GM19395 (cell line): ENCODE results near the gene TRUB1.
A peak's percentile ranks its signal among the peaks of the same experiment; 100 is the strongest.

Experiments used
- ATAC-seq: cut with Tn5 transposase; IDR thresholded peaks from one replicate; pipeline ENCODE4 v1.9.1; 2021; ENCODE audit warnings: mild to moderate bottlenecking, moderate library complexity; ENCODE audit not compliant: unreplicated experiment

Gene TRUB1

DNA sequence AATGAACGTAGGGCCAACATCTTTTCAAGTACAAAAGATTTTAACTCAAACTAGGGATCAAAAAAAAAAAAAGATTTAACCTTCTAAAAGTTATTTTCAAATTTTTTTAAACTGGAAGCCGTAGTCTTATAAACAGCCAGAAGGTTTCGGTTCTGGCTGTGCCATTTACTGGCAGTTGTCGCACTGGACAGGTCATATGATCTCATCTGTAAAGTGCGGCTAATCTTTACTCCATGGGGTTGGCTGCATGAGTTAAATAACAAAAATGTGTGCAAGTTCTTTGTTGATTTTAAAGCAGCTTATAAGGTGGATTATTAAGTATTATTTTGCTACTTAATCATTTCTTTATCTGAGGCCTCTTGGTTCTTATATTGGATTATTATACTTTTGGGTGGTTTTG is 36.6 kb downstream of the TRUB1 start:
- no peak for ATAC-seq

DNA sequence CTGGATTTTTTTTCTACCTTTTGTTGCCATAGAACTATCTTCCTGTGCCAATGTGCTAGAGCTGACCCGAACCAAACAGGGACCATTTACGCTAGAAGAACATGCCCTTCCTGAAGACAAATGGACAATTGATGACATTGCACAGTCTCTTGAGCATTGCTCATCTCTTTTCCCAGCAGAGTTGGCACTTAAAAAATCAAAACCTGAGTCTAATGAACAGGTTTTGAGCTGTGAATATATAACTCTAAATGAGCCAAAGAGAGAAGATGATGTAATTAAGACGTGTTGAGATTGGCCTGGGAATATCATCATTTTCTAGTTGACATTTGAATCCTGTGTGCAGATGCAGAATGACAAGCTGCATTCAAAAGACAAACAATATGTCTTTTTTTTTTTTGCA is 37.1 kb downstream of the TRUB1 start:
- ATAC-seq, result no peak

- ATAC-seq, result no peak
Measured at GRCh38 chr10:114982989-114983388, 45.0 kb downstream of the TRUB1 start.

DNA sequence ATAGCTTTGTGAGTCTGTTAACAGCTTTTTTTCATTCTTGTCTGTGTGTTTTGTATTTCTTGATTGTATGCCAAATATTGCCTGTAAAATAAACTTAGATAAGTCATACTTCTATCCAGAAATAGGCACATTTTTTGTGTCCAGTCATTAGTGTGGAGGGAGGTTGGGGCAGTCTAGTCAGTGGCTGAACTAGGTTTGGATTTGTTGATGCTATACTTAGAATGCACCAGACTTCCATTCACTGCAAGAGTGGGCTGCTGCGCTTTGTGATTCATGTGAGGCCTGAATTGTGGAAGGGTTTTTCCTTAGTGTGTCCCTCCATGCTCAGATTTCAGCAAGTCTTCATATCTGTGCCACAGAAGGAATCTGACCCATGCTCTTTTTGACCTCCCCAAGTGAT is 50.0 kb downstream of the TRUB1 start:
- ATAC-seq, result no peak

DNA sequence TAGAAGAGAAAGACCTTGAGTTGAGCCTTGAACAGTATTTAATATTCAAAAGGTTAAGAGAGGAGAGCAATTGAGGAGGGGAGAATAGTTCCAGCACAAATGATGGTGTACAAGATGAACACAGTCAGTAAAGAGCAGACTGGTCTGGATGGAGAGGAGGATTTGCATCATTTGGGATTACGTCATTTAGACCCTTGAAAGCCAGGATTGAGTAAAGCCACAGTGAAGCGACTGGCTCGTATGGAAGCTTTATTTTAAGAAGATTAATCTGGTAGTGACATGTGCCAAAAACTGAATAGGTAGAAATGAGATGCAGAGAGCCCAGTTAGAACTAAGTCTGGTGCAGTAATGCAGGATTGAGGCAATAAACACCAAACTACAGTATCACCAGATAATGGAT is 52.6 kb downstream of the TRUB1 start:
- no peak for ATAC-seq

- ATAC-seq, result no peak
Measured at GRCh38 chr10:114990991-114991390, 53.0 kb downstream of the TRUB1 start.

GRCh38 chr10:114992189-114992775 is 54.3 kb downstream of the TRUB1 start:
- no peak for ATAC-seq

DNA sequence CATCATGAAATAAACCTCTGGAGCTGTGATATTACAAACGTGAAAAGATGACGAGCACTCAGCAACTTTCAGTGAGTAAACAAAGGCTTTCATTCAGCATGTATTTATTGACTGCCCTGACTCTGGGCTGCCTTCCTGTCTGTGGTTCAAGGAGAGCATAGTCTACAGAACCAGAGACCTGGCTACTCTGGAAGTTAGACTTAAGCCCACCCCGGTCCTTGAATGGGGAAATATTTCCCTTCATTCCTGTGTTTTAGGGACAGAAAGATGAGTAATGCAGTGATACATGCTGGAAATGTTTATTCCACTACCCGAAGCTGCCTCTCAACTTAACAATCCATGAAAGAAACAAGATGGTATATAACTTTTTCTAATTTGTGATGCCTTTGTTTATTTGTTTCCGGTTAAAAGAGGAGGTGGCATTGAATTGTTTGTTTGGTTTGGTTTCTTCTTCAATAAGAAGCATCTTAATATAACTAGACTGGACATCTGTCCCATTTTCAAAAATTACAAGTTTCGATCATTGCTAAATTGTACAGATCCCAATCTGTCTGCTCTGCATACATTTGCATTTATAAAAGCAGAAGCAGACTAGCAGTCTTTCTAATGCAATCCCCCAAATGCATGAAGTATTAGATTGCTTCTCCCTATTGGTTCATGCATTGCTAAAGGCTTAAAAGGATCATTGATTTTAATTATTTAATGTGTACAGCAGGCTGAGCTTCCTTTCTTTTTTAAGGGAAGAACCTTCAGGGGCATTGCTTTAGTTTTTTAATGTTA is 57.7 kb downstream of the TRUB1 start:
- ATAC-seq, result no peak

- no peak for ATAC-seq
Measured at GRCh38 chr10:114996542-114996941, 58.5 kb downstream of the TRUB1 start.

DNA sequence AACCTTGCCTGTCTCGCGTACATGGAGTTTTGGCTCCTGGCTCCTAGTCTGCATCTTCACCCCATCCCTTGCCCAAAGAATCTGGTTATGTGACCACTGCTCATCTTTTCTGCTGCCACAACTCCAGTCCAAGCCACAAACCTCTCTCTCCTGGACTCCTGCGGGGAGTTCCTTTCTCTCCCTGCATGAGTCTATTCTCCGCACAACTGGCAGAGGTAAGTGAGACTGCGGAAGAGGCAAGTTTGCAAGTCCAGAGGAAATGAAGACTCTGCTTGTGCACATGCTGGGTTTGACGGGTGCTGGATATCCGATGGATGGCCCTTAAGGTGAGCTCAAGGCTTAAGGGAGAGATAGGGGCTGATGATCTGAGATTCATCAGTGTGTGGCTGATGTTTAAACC is 61.0 kb downstream of the TRUB1 start:
- no peak for ATAC-seq

DNA sequence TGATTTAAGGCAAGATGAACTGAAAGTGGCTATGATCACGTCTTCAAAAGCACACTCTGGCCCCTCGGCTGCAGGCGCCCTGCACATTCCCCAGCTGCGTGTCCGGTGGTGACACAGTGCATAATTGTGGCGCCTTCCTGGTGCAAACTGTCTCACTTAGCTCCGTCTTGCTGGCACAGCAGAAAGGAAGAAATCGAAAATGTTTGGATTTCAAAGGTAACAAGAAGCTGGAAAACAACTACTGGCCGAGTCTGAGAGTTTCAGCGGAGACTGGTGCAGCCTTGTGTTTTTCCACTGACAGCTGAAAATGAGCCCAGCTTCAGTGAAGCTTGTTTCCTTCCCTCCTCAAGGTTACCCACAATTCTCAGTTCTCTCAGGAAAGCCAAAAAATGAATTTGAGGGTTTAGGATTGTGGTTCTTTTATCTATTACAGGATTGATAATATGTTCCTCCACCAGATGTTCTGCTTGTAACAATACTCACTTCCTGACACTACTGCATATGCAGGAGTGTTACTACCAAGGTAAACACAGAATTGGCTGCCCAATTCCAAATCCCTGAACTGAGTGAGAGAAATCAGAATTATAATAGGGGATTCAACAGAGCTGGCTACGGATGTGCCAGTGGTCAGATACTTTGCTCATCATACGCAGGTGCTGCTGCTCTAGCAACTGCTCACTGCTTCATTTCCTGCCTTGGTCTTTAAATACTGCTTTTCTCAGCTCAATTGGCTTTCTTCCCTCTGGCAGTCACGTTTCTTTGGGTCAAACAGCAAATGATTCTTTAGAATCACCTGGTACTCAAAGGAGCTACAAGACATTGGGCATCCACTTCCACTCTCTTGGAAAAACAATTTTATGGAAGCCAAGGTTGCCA is 63.7 kb downstream of the TRUB1 start:
- peak; percentile 83 for ATAC-seq

DNA sequence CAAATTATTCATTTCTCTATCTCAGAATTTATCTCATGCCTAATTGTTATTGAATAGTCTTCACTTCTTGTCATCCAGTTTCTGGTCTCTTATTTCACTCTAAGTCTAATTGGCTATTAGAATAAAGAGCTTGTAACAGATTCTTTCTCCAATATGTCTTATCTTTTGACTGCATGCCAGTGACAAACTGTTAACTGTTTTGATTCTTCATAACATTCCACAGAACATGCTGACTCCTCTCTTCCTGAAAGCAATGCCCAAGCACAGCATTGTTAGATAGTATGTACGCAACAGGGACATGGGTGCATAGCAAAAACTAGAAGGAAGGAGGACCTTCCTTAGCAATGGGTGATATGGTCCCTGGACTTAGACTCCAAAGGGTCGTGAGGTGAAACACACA is 65.4 kb downstream of the TRUB1 start:
- no peak for ATAC-seq

- no peak for ATAC-seq
Measured at GRCh38 chr10:115004236-115004862, 66.4 kb downstream of the TRUB1 start.

GRCh38 chr10:115005771-115006170 is 67.8 kb downstream of the TRUB1 start:
- no peak for ATAC-seq

DNA sequence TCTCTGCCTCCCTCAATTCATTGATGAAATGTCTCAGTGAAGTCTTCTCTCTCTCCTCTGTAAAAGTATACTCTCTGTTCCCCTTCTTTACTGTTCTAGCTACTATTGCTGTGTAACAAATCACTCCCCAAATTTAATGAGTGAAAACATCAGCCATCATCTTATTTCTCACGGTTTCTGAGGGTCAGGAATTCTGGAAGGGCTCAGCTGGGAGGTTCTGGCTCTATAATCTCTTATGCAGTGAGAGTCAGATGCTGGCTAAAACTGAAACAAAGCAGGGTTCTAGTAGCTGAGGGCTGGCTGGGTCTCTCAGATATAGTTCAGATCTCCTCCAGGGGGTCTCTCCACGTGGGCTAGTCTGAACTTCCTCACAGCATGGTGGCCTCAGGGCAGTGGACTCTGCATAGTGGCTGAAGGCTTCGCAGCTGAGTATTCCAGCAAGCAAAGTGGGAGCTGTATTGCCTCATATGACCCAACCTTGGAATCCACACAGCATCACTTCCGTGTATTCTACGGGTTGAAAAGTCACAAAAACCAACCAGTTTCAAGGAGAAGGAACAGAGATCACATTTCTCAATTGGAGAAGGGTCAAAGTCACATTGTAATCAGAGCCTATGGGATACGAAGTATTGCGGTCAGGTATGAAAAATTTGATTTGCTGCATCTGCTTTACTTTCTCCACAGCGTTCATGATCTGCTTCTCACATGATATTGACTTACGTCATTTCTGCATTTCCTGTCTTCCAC is 80.4 kb downstream of the TRUB1 start:
- ATAC-seq, result no peak

DNA sequence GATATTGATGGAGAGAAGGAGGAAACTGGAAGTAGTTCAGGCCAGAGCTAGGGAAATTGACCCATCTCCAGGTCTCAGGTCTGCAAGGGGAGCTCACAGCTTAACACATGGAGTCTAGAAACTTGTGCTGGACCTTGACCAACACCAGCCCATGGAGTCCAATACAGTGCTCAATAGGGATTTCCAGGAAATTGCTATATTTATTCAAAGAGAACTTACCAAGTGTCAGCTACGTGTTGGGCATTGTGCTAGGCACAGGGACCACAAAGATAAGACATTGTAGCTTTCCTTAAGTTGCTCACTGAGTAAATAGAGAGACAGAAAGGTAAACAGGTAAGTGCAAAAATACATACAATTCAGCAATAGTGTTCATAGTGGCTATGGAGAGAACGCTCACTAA is 82.5 kb downstream of the TRUB1 start:
- no peak for ATAC-seq

DNA sequence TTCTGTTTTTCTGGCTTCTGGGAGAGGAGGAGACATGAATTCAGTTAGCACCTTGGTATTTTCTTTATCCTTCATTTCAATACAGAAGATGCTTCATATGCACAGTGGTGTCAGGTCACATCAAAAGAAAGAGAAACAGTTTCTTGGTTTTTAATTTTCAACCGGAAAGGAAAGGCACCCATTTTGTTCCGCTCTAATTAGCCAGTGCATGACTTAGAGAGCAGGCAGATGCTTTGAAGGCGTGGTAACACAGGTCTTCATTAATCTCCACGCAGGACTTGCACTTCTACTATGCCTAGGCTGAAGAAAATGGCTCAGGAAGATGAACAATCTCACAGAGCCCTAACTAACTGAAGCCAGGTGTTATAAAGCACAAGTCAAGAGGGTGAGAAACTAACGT is 84.7 kb downstream of the TRUB1 start:
- no peak for ATAC-seq

GRCh38 chr10:115023715-115024114 is 85.7 kb downstream of the TRUB1 start:
- no peak for ATAC-seq

- no peak for ATAC-seq
Measured at GRCh38 chr10:115024371-115024770, 86.4 kb downstream of the TRUB1 start.

GRCh38 chr10:115026056-115026745 is 88.2 kb downstream of the TRUB1 start:
- ATAC-seq, result no peak
